OCI-LY7 (cell line): ENCODE results near the gene MIPEP. TPM values are rescaled to one million over a fixed set of nuclear protein-coding genes. Genes with fewer than 3 reads are reported as not detected.

Experiments used
- BruUV-seq: library from RNA; stranded (reverse); fragments of 400-500 nt; replicated peaks from 2 replicates; lab custom pipeline; 2021; lab: Mats Ljungman, UMichigan
- CTCF ChIA-PET: fragments of 300-600 bp; sonication (Branson Sonifier 250); formaldehyde crosslinking; loops from one replicate; lab custom pipeline; 2022; ENCODE audit warnings: antibody characterized with exemption; ENCODE audit not compliant: unreplicated experiment; lab: Charles Lee
- POLR2A ChIA-PET: fragments of 300-600 bp; sonication (Branson Sonifier 250); formaldehyde crosslinking; loops from one replicate; lab custom pipeline; 2022; ENCODE audit warnings: antibody characterized with exemption; lab: Charles Lee
- DNase-seq: peaks from one replicate; pipeline ENCODE4 v3.0.0-alpha.2; 2015; ENCODE audit warnings: low spot score
- H2AFZ ChIP-seq: fragments of 200-600 bp; sonication (generic), shearing (Covaris generic); 2 replicates; pipeline ENCODE4 v1.6.1; 2014; ENCODE audit warnings: mild to moderate bottlenecking, antibody characterized with exemption, low read length, moderate library complexity
- H3K27ac ChIP-seq: fragments of 200-600 bp; sonication (generic); 2 replicates; pipeline ENCODE4 v1.5.1; 2014; ENCODE audit warnings: mixed run types, low read depth, mild to moderate bottlenecking, moderate library complexity, low read length, inconsistent platforms; ENCODE audit not compliant: poor library complexity, severe bottlenecking
- H3K36me3 ChIP-seq: fragments of 200-600 bp; sonication (generic); 2 replicates; pipeline ENCODE4 v1.6.1; 2014; ENCODE audit warnings: mild to moderate bottlenecking, antibody characterized with exemption, low read length, moderate library complexity, mixed read lengths; ENCODE audit not compliant: insufficient read depth
- H3K4me1 ChIP-seq: fragments of 200-600 bp; sonication (generic); 2 replicates; pipeline ENCODE4 v1.5.1; 2014; ENCODE audit warnings: mild to moderate bottlenecking, low read length; ENCODE audit not compliant: insufficient read depth, poor library complexity, severe bottlenecking
- H3K4me2 ChIP-seq: fragments of 200-600 bp; sonication (generic); 2 replicates; pipeline ENCODE4 v1.6.1; 2014; ENCODE audit warnings: mild to moderate bottlenecking, low read length
- H3K4me3 ChIP-seq: fragments of 200-600 bp; sonication (generic); 2 replicates; pipeline ENCODE4 v1.5.1; 2014; ENCODE audit warnings: mild to moderate bottlenecking, low read depth, low read length; ENCODE audit not compliant: poor library complexity, severe bottlenecking
- H3K79me2 ChIP-seq: fragments of 200-600 bp; sonication (generic); 2 replicates; pipeline ENCODE4 v1.6.1; 2016; ENCODE audit warnings: low read depth, mild to moderate bottlenecking, low read length, moderate library complexity, mixed read lengths; ENCODE audit not compliant: insufficient read depth
- H3K9me2 ChIP-seq: fragments of 200-600 bp; sonication (generic); 2 replicates; pipeline ENCODE4 v1.6.1; 2016; ENCODE audit warnings: mild to moderate bottlenecking, low read length, mixed read lengths; ENCODE audit not compliant: insufficient read depth
- H3K9me3 ChIP-seq: fragments of 200-600 bp; sonication (generic); 2 replicates; pipeline ENCODE4 v1.6.1; 2014; ENCODE audit warnings: mild to moderate bottlenecking, mixed run types, low read length, mixed read lengths
- H4K20me1 ChIP-seq: fragments of 200-600 bp; sonication (generic); 2 replicates; pipeline ENCODE4 v1.6.1; 2014; ENCODE audit warnings: mild to moderate bottlenecking, antibody characterized with exemption, low read length, moderate library complexity, mixed read lengths; ENCODE audit not compliant: insufficient read depth
- CTCF ChIP-seq: fragments of 200-600 bp; sonication (generic); conservative IDR thresholded peaks from 2 replicates; pipeline ENCODE4 v1.5.1; 2014; ENCODE audit warnings: mild to moderate bottlenecking, antibody characterized with exemption, low read length, moderate library complexity, mixed read lengths
- EZH2phosphoT487 ChIP-seq: fragments of 200-600 bp; sonication (generic); IDR thresholded peaks from 2 replicates; pipeline ENCODE4 v1.6.1; 2018; ENCODE audit warnings: low read depth, borderline replicate concordance, mild to moderate bottlenecking, mixed run types, antibody characterized with exemption, low read length, moderate library complexity, mixed read lengths
- intact Hi-C: fragments of 100-400 bp; cut with micrococcal nuclease; formaldehyde crosslinking; loops from one replicate; pipeline ENCODE4 v1.10.0; 2022; ENCODE audit not compliant: unreplicated experiment
- total RNA-seq, 2 experiments: library from RNA; depleted of rRNA in 1 of 2; stranded (reverse); fragments of >200 nt in 1 of 2; shearing (Covaris generic) in 1 of 2; gene quantifications; 2 replicates each; pipeline ENCODE4 v1.2.3, GENCODE V29; 2014 to 2022

The MIPEP gene
- total RNA-seq, 2 experiments from 2014 or later, result 13.5 to 15.7 TPM

GRCh38 chr13:23743278-23744076 is 145.7 kb downstream of the MIPEP start:
- Histone ChIP-seq H4K20me1 (no peaks in the 10 kb centered on the region), H3K27ac (no peak overlapping the region), H3K36me3 (no peaks in the 10 kb centered on the region), H3K79me2 (no peaks in the 10 kb centered on the region), H3K4me2 (no peak overlapping the region), H2AFZ (no peak overlapping the region), H3K4me1 (no peaks in the 10 kb centered on the region), H3K4me3 (no peak overlapping the region), H3K9me2 (no peaks in the 10 kb centered on the region), H3K9me3 (no peaks in the 10 kb centered on the region)
- no TSS peak for BruUV-seq
- TF ChIP-seq CTCF (no peak), EZH2phosphoT487 (no peak)
- ChIA-PET CTCF (no interaction called here), POLR2A (interaction anchor here (1.1 to 1.6 kb wide), 2 partner anchors 17 to 21 kb away, joined by 4 to 5 read pairs; no protein-coding TSS in a partner anchor)
- no peak for DNase-seq
- intact Hi-C loops, result no loop called here

GRCh38 chr13:23741879-23742510 is 147.2 kb downstream of the MIPEP start:
- Histone ChIP-seq H3K36me3 (no peaks in the 10 kb centered on the region), H3K79me2 (no peaks in the 10 kb centered on the region), H3K4me1 (no peaks in the 10 kb centered on the region), H3K9me2 (no peaks in the 10 kb centered on the region), H3K4me2 (no peak overlapping the region), H3K9me3 (no peaks in the 10 kb centered on the region), H2AFZ (no peak overlapping the region), H4K20me1 (no peaks in the 10 kb centered on the region), H3K4me3 (no peak overlapping the region), H3K27ac (no peak overlapping the region)
- intact Hi-C loops, result no loop called here
- TF ChIP-seq CTCF, result peak; percentile 75
- no peak for TF ChIP-seq EZH2phosphoT487
- POLR2A ChIA-PET, result interaction anchor here (0.9 to 1.6 kb wide), 3 partner anchors 9 to 69 kb away, joined by 3 to 5 read pairs (median 4); no protein-coding TSS in a partner anchor
- CTCF ChIA-PET, result no interaction called here
- BruUV-seq, result no TSS peak
- peak; percentile 29 for DNase-seq

GRCh38 chr13:23740002-23740401 is 149.2 kb downstream of the MIPEP start:
- Histone ChIP-seq H3K4me2 (no peak overlapping the region), H3K4me1 (no peaks in the 10 kb centered on the region), H3K27ac (no peak overlapping the region), H2AFZ (no peak overlapping the region), H3K79me2 (no peaks in the 10 kb centered on the region), H3K4me3 (no peak overlapping the region), H3K9me3 (no peaks in the 10 kb centered on the region), H3K36me3 (no peaks in the 10 kb centered on the region), H4K20me1 (no peaks in the 10 kb centered on the region), H3K9me2 (no peaks in the 10 kb centered on the region)
- TF ChIP-seq CTCF (no peak), EZH2phosphoT487 (no peak)
- ChIA-PET CTCF (no interaction called here), POLR2A (interaction anchor here (1.3 kb wide), 1 partner anchor 105 kb away, joined by 3 read pairs; no protein-coding TSS in a partner anchor)
- intact Hi-C loops, result no loop called here
- no peak for DNase-seq
- no TSS peak for BruUV-seq
